A549 treated with ZK216348 at 1 μM for 4 hours (cell line): ENCODE data around the gene NYAP2. TPM values are rescaled to one million over a fixed set of nuclear protein-coding genes. Genes with fewer than 3 reads are reported as not detected.

Experiments
- total RNA-seq: library from RNA; stranded (reverse); fragments of 200-300 nt; extraction: Qiagen RNA extraction; gene quantifications from 5 replicates; pipeline ENCODE4 v1.2.3, GENCODE V29; 2022; ENCODE audit warnings: low read depth

The NYAP2 gene
- 0.02 TPM in 1 of 5 replicates, not detected in the others for total RNA-seq

GRCh38 chr2:225399504-225399903, at the start of gene NYAP2:
TSS of gene NYAP2 (plus strand) at chr2:225399710. CDS start at chr2:225408881, 9,171 bp downstream.

